Head of caudate nucleus (tissue), 42 donors: ENCODE measurements around the gene PDHX.

Experiments
- DNase-seq, 42 donors: peaks; one replicate each; pipeline versions ENCODE4 v3.0.0 to v3.0.0-alpha.2; 2020 to 2021; ENCODE audit warnings: mixed read lengths in 7 of 42
- intact Hi-C: fragments of 100-400 bp; cut with DNase I; formaldehyde crosslinking; loops from one replicate; pipeline ENCODE4 v1.15.0; 2022

Gene PDHX

GRCh38 chr11:34936945-34937629, 20.7 kb downstream of the PDHX start:
- intact Hi-C loops, result no loop called here
- no peak for DNase-seq

DNA sequence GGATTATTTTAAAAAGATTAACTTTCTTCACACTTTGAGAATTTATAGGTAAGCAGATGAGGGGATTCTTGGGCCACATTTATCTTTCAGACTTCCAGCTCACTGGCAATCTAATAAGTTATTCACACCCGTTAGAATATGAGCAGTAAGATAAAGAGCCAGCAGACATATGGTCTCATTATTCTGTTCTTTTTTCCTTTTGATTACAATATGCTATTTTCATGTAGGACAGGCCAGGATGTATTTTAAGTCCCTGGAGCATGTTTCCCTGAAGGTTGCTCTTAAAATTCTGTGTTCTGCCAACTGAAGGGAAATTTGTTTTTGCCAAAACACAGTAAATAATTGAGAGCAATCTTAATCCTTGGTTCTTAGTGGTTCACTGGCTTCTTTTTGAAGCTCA, 22.2 kb downstream of the PDHX start:
- no peak for DNase-seq
- intact Hi-C loops, result no loop called here

- DNase-seq, result peak in 2 of 42 donors; percentile 5 to 8
- intact Hi-C loops, result no loop called here
These were observed 23.7 kb downstream of the PDHX start for GRCh38 chr11:34940026-34940677.

- DNase-seq, result no peak
These were observed 25.3 kb downstream of the PDHX start for GRCh38 chr11:34941688-34942087.

DNA sequence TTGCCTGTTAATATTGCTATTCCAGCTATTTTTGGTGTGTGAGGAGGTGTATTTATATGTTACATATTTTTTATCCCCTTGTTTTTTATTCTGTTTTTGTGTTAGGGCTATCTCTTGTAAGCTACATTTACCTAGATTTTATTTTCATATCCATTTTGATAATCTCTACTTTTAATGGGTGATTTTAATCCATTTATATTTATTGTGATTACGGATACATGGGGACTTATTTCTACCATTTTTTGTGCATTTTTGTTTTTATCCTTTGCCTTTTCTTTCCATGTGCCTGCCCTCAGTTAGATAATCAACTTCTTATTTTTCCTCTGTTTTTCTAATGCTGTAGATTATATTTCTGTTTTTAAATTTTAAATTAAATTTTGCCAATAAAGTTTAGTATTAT, 28.3 kb downstream of the PDHX start:
- intact Hi-C loops, result no loop called here

More at GRCh38 chr11:34941688-34942087, 25.3 kb downstream of the PDHX start:
- intact Hi-C loops, result no loop called here

DNA sequence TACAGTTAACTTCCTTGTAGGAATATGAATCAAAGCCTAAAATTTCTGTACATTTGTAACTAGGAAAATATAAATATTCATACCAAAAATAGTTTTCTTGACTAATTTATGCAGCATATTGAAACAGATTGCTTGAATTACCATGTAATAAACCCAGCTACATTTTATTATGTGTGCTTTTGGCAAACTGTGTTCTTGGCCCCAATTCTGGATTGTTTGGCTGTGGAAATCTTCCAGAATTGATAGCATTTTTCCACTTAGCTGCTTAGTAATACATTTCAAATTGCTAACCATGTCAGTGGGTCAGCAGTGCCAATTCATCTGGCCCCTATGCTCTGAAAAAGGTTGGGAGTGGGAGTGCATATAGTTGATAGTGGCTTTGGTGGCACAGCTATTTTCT, 32.3 kb downstream of the PDHX start:
- intact Hi-C loops, result no loop called here
- no peak for DNase-seq

More for the DNA sequence above, 28.3 kb downstream of the PDHX start:
- DNase-seq, result no peak

DNA sequence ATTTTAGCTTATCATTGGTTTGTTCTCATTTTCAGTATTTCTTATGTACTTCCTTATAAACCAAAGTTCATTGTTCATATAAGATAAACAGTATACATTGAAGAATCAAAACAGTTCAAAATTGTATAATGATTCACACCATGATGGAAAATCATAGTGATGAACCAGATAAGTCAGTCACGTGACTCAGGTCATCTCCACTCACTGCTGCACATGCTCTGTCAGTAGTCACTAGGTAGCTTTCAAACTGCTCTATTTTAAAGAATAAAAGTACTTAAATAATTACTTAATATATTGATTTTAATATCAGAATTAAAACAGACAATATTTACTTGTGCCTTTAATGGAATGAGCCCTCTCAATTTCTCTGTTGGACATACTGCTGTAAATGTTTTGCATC, 37.5 kb downstream of the PDHX start:
- no peak for DNase-seq
- intact Hi-C loops, result no loop called here

- intact Hi-C loops, result no loop called here
- DNase-seq, result no peak
These were observed 40.8 kb downstream of the PDHX start for GRCh38 chr11:34957206-34957605.

GRCh38 chr11:34957606-34958005, 41.2 kb downstream of the PDHX start:
- no peak for DNase-seq
- intact Hi-C loops, result no loop called here

DNA sequence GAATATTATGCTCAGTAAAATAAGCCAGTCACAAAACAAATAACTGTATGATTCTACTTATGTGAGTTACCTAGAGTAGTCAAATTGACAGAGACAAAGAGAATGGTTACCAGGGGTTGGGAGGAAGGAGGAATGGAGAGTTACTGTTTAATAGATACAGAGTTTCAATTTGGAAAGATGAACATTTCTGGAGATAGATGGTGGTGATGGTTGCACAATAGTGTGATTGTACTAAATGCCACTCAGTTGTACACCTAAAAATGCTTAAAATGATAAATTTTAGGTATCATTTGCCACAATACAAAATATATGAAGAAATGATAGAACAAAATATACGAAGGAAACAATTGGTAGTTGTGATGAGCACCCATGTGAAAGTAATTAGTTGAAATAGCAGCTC, 43.4 kb downstream of the PDHX start:
- DNase-seq, result no peak
- intact Hi-C loops, result no loop called here

GRCh38 chr11:34960277-34960676, 43.9 kb downstream of the PDHX start:
- DNase-seq, result peak in 26 of 42 donors; percentile 8 to 74 (median 30)
- intact Hi-C loops, result no loop called here

GRCh38 chr11:34962034-34962433, 45.6 kb downstream of the PDHX start:
- DNase-seq, result no peak
- intact Hi-C loops, result no loop called here

DNA sequence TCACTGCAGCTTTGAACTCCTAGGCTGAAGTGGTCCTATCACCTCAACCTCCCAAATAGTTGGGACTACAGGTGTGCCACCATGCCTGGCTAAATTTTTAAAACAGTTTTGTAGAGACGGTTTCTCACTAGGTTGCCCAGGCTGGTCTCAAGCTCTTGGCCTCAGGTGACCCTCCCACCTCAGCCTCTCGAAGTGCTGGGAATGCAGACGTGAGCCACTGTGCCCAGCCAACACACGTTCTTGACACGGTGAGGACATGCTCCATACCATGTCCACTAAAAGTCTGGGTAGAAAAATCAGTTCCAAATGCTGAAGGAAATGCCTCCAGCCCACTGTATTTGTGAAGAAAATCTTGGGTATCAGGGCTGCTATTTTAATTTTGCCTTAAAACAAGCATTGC, 46.9 kb downstream of the PDHX start:
- intact Hi-C loops, result no loop called here
- no peak for DNase-seq

DNA sequence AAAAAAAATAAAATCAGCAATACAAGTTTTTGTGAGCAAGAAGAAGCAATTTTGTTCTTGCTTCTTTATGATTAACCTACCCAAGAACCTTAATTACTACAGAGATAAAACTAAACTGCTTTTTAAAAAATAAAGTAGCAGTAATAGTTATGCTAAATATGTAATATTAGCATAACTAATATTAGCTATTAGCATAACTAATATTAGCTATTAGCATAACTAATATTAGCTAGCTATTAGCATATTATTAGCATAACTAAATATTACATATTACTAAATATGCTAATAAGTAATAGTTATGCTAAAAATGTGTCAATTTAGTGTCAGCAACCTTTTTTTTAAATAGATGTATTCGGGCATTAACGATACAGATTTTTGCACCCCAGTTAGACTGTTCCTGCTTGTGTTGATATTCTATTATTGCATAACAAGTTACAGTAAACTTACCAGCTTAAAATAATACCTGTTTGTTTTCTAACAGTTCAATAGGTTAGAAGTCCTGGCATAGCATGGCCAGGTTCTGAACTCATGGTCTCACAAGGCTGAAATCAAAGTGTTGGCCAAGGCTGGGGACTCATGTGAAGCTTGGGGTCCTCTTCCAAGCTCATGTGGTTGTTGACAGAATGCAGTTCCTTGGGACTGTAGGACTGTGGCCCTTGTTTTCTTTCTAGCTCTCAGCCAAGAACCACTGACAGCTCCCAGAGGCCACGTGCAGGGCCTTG, 48.4 kb downstream of the PDHX start:
- DNase-seq, result no peak
- intact Hi-C loops, result no loop called here

- intact Hi-C loops, result no loop called here
- no peak for DNase-seq
These were observed 52.4 kb downstream of the PDHX start for GRCh38 chr11:34968862-34969261.

DNA sequence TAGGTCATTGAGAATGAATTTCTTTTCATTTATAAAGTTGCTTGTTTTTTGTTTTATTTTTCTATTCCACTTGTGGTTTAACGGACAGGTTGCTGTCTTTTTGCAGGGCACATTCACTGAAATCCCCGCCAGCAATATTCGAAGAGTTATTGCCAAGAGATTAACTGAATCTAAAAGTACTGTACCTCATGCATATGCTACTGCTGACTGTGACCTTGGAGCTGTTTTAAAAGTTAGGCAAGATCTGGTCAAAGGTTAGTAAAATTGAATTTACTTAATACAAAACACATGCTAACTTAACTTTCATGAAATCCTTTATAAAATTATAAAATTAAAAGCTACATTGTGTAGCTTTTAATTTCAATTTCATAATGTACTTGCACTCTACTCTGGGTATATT, 53.6 kb downstream of the PDHX start:
- DNase-seq, result no peak
- intact Hi-C loops, result no loop called here

DNA sequence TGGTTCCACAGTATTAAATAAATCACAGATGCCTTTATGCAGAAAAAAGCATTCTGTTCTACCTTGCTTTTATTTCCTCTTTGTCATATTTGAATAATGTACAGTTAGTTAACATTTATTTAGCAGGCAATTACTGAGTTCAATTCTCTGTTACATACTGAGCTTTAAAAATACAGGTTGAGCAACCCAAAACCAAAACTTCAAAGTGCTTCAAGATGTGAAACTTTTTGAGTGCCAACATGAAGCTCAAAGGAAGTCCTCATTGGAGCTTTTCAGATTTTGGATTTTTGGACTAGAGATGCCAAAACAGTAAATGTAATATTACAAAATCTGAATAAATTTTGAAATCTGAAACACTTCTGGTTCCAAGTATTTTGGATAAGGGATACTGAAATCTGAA, 54.1 kb downstream of the PDHX start:
- intact Hi-C loops, result no loop called here
- DNase-seq, result no peak

GRCh38 chr11:34971928-34972327, 55.5 kb downstream of the PDHX start:
- intact Hi-C loops, result no loop called here
- DNase-seq, result no peak

DNA sequence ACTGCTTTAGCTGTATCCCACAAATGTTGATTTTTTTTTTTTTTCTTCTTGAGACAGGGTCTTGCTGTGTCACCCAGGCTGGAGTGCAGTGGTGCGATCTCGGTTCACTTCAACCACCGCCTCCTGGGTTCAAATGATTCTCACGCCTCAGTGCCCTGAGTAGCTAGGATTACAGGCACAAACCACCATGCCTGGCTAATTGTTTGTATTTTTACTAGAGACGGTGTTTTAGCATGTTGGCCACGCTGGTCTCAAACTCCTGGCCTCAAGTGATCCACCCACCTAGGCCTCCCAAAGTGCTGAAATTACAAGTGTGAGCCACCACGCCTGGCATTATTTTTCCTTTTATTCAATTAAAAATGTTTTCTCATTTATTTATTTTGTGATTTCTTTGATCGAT, 55.9 kb downstream of the PDHX start:
- intact Hi-C loops, result no loop called here
- DNase-seq, result no peak

- no peak for DNase-seq
- intact Hi-C loops, result no loop called here
These were observed 56.5 kb downstream of the PDHX start for GRCh38 chr11:34972892-34973291.

DNA sequence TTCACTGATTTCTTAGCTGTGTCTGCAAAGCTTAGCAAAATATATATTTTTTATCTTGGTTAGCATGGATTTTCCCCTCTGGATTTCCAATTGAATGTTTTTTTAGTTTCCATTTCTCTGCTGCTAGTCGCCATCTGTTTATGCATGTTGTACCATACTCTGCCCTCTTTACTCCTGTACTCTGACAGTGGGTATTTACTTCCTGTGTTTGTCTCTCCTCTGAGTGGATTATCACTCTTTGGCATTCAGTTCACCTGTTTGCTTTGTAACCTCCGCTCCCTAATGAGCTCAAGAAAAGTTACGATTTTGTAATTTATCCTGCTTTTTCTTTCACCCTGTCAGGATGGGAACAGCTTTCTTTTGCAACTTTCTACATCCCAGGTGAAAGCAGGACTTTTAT, 59.1 kb downstream of the PDHX start:
- DNase-seq, result no peak
- intact Hi-C loops, result no loop called here
